Cardiac fibroblast (primary cell): ENCODE results near the gene NUAK2.
A peak's percentile ranks its signal among the peaks of the same experiment; 100 is the strongest.

Experiments
- DNase-seq, 2 donors: peaks; one replicate each; pipeline versions ENCODE4 v3.0.0 to v3.0.0-alpha.2; 2010; ENCODE audit warnings: low read depth in 2 of 2
- H3K4me3 ChIP-seq, 2 donors: replicated peaks in 1 of 2; 1 replicate in 1 of 2; 2 replicates in 1 of 2; pipeline ENCODE4 v1.5.1; 2011; ENCODE audit warnings: low read depth in 2 of 2, low read length in 2 of 2, mild to moderate bottlenecking in 2 of 2, moderate library complexity in 1 of 2
- TF ChIP-seq, protein P1 (sequence below): IDR thresholded peaks from one replicate; pipeline ENCODE4 v1.5.1; 2011; ENCODE audit warnings: low read depth, mild to moderate bottlenecking, low read length, inconsistent platforms

The NUAK2 gene

DNA sequence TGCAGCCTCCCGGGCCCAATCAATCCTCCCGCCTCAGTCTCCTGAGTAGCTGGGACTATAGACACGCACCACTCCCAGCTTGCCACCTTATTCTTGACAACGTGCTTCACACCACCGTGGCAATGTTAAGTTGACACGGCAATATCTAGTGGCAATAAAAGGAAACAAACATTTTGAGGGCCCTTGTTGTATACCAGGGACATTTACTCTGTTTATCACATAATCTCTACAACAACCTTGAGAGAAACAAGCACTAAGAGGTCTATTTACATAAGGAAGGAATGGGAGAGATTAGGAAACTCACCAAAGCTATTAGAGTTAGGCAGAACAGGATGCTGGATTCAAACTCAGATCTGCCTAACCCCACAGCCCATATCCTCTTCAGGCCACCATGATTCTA lies 32.1 kb upstream of the NUAK2 start:
- TF ChIP-seq, protein P1, sequence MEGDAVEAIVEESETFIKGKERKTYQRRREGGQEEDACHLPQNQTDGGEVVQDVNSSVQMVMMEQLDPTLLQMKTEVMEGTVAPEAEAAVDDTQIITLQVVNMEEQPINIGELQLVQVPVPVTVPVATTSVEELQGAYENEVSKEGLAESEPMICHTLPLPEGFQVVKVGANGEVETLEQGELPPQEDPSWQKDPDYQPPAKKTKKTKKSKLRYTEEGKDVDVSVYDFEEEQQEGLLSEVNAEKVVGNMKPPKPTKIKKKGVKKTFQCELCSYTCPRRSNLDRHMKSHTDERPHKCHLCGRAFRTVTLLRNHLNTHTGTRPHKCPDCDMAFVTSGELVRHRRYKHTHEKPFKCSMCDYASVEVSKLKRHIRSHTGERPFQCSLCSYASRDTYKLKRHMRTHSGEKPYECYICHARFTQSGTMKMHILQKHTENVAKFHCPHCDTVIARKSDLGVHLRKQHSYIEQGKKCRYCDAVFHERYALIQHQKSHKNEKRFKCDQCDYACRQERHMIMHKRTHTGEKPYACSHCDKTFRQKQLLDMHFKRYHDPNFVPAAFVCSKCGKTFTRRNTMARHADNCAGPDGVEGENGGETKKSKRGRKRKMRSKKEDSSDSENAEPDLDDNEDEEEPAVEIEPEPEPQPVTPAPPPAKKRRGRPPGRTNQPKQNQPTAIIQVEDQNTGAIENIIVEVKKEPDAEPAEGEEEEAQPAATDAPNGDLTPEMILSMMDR = no peak
- no peak for DNase-seq
- no peak overlapping the region for H3K4me3 ChIP-seq

DNA sequence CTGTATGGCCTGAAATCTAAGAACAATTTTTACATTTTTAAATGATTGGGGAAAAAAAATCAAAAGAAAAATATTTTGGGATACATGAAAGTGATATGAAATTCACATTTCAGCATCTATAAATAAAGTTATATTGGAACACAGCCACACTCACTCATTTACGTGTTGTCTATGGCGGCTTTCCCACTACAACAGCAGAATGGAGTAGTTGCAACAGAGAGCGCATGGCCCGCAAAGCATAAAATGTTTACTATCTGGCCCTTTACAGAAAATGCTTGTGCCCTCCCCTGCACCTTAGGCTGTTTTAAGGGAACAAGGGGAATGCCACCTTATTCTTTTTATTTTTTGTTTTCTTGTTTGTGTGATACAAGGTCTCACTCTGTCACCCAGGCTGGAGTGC lies 31.6 kb upstream of the NUAK2 start:
- no peak for DNase-seq
- no peak overlapping the region for H3K4me3 ChIP-seq
- TF ChIP-seq, protein P1 = no peak

DNA sequence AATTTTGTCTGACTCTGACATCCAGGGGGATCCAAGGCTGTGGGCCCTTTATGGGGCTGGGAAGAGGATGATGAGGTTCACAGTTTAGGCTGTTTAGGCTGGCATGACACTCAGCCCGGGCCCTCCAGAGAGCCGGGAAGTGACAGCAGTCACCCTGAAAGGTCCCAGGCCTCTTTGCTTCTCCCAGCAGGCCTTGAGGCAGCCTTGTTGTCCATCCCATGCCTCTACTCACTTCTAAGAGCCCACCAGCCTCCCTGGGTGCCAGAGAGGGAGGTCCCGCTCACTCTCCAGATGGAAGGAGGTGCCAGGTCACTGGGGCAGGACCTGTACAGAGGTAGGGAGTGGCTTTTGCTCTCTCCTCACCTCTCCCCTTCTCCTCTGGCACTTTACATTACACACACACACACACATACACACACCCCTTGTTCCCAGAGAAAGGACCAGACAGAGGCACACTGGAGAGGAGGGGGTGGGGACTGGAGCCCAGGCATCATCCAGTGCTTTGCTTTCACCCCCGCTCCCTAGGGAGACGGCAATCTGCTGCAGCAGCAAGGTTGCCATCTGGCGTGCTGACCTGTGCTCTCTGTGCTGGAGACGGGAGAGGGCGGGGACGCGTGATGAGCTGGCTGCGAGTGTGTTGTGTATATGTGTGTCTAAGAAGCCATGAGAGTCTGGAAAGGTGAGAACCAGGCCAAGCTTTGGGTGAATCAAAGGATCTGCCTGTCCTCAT lies 30.6 kb upstream of the NUAK2 start:
- H3K4me3 ChIP-seq = no peak overlapping the region
- peak in 1 of 2 donors; percentile 43 for DNase-seq
- TF ChIP-seq, protein P1 = no peak

DNA sequence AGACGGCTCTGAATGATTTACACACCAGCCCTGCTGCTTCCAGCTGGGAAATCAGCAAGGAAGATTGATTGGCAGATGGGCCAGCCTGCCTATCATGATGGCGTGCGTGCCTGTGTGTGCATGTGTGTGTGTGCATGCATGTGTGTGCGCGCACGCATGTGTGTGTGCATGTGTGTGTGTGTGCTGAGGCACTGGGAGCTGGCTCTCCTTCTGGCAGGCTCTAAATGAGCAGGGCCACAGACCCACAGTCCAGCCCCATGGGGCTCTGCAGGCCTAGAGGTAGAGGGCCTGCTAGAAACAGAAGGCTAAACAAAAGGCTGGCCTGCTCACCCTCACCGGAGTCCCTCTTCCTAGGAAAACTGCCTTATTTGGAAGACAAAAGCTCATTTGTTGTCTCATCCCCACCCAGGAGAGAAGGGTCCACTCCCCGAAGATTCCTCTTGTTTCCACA lies 29.2 kb upstream of the NUAK2 start:
- no peak overlapping the region for H3K4me3 ChIP-seq
- TF ChIP-seq, protein P1 = no peak
- DNase-seq = no peak

DNA sequence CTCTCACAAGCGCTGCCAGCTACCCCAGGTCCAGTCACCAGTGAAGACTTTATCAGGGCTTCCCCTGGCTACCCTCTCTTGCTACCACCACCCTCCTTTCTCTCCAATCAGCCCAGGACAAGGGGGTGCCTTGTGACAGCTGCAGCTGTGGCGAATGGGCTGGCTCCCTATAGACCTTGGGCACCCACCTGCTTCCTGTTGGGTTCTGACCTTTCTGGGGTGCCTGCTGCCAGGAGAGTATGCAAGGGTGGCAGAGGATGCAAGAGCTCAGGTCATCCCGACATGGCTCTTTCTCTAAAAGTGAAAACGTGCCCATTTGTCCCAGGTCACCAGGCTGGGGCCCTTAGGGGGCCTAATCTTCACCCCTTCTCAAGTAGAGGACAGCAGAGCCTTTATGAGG lies 28.6 kb upstream of the NUAK2 start:
- no peak for DNase-seq
- TF ChIP-seq, protein P1 = no peak
- H3K4me3 ChIP-seq = no peak overlapping the region

DNA sequence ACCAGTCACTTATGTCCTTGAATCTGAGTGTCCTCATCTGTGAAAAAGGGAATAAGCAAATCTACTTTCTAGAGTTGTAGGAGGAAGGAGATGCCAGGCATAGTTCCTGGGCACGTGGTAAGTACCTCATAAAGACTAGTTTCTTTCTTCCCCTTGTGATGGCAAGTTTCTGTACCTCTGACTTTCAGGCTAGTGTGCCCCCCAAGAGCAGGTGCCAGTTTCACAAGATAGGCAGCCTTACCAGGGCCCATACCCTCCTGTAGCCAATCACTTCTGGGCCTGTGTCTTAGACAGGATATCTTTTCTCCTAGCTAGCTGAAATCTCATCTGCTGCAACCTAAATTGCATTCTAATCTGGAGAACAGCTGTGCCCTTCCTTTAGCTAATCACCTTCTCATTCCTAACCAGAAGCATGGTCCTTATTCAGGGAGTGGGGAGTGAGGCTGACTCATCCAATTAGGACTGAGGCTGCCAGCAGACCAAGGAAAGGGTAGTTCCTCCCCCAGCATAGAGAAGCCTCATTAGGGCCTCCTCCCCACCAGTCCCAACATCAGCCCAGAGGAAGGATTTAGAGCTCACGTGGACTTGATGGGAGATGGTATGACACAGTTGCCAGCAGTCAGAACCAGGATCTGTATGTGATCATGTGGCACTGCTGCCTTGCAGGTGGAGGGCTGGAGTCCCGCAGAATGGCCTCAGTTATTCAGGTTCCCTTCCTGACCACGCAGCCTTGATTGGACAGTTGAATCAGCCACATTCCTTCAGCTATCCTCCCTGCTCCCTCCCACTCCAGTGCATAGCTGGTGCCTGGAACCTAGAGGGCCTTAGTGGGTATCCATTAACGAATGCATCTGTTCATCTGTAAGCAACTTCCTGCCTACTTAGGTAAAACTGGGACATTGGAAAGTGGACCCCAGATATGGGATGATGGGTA lies 27.3 kb upstream of the NUAK2 start:
- TF ChIP-seq, protein P1 = no peak
- no peak for DNase-seq
- no peak overlapping the region for H3K4me3 ChIP-seq
